Measurements from ENCODE around the gene CAMTA1.
A peak's percentile ranks its signal among the peaks of the same experiment; 100 is the strongest.

Gene CAMTA1

DNA sequence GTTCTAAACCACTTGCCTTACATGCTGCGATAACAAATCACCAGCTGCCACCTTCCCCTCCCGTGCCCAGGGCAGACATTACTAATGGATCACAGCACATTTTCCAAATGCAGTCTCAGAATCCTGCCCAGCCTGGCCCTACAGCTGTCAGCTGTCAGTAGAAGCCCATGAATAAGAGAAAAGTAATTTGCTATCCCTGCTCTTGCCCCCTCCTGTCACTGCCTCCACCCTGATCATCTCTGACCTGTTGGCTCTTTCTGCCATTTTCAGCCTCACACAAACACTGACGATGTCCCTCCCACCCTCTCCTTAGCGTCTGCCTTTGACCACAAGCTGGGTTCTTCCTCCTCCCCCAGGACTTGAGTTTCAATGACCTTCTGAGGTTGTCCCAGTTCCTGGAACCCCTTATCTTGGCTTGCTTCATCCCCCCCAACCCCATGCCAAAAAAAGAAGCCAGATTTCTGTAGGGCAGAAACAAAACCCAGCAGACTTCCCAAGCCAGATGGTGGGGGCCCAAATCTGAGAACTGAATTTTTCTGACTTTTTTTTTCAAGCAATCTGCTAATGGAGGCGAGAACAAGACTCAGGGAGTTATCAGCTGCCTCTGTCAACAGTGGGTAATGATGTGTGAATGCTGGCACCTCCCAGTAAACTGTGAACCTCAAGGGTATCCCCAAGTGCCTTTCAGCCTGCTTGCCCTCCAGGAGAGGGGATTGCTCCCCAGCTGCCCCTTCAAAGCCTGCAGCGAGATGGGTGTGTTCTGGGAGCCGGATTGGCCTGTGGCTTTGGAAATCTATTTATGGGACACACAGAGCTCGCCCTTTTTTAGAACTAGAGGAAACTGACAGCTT lies 769.4 kb downstream of the CAMTA1 start:
- DNase-seq, result peak in 1 of 5 experiments; percentile 28

DNA sequence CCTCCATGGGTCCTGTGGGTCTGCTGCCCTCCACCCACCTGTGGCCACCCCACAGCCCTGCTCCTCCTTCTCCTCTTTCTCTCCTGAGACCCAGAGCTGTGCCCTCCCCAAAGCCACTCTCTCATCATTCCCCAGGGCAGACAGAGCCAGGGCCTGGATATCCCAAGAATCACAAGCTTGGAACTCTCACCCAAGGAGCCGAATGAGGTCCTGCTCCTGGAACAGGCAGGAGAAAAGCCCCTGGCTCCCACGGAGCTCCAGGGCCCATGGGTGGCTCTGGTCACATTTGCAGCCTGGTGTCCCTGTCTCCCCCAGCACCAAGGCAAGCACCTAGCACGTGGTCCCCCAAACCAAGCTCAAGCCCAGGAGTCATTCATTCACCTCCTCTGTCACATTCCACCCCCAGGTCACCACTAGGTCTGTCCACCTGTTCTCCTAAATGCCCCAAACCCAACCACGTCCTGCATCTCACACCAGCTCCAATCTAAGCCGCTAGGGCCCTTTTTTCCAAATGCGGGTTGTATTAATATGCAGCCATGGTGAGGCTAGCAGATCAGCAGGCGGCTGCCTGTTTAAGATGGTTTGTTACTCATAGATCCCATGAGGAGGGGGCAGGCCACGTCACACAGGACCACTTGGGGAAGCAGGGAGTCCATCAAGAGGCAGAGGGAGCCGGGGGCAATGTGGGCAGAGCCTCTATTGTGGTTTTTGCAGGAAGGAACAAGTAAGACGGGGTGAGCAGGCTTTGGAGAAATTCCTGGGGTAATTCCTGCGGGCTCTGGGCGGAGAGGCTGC lies 770.3 kb downstream of the CAMTA1 start:
- no peak for DNase-seq

GRCh38 chr1:7557301-7557891 lies 772.1 kb downstream of the CAMTA1 start:
- no peak for DNase-seq

- no peak for DNase-seq
Observed at GRCh38 chr1:7558041-7558461, 772.8 kb downstream of the CAMTA1 start.

- no peak for DNase-seq
Observed at GRCh38 chr1:7558481-7558880, 773.2 kb downstream of the CAMTA1 start.

GRCh38 chr1:7558921-7559869 lies 773.9 kb downstream of the CAMTA1 start:
- DNase-seq, result no peak

DNA sequence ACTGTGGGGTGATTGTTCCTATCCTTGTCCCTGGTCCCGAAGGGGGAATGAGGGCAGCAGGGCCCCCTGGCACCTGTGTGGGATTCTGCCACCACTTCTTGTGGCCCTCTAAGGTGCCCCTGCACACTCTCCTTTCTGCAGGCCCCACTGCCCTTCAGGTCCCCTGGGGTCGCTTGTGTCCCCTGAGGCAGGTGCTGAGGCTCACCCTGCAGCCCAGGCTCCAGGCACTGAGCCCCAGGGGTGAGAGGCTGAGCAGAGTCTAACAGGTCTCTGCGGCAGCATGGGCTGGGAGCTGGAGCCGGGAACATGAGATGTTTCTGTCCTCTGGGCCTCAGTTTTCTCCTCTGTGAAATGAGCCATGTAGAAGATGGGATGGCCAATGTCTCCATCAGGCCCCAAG lies 774.9 kb downstream of the CAMTA1 start:
- no peak for DNase-seq

GRCh38 chr1:7560601-7561181 lies 775.4 kb downstream of the CAMTA1 start:
- DNase-seq, result no peak

DNA sequence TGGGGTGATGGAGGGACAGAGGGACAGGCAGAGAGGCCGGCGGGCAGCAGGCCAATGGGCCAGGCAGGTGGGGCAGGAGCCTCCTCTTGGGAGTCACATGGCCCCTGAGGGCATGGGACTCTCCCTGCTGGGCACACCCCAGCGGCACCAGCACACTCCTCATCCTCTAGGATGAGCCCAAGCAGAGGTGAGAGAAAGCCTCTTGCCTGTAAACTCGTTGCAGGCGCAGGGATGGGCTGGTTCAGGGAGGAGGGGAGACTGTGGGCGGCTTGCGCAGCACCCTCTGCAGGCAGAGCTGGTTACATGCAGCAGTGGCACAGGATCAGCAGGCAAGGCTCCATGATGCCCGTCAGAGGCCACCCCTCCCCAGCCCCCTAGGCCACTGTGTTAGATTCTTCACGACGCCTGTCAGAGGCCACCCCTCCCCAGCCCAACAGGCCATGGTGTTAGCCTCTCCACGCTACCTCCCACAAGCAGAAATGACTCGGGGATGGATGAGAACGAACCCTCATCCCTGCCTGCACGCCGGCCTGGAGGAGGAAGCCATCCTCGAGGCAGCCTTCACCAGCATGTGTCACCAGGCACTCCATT lies 776.2 kb downstream of the CAMTA1 start:
- peak in 1 of 5 experiments; percentile 22 for DNase-seq

DNA sequence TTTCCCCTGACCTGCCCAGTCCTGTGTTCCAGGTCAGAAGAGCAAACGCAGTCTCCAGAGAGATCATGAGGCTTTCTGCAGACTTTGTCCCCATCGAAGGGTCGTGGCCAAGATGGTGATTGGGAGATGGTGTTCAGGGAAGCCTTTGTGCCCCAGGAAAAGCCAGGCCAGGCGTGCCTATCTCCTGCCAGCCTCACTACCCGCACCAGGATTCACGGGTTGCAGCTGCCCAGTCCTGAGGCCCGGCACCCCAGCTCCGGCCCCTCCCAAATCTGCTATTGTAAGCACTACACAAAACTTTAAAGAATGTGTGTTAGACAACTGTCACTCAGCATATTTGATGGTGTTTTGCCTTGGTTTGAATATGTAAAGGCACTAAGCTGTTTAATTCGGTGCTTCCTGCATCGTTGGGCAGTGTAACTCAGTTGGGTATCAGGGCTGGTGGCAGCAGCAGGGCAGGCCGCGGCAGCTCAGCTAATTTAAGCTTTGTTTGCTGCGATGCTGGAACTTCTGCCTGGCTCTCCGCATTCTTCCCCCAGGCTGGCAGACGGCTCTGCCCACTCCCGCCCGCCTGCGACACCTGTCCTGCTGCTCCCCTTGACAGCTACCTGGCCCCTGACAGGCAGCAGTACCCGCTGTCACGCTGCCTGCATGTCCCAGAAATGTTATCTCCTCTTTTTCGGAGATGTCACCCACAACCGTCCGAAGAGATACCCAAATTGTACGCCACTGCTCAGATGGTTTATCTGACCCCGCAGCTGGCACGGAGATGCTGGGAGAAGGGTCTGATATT lies 776.9 kb downstream of the CAMTA1 start:
- DNase-seq, result no peak

- no peak for DNase-seq
Observed at GRCh38 chr1:7562729-7563605, 777.7 kb downstream of the CAMTA1 start.

DNA sequence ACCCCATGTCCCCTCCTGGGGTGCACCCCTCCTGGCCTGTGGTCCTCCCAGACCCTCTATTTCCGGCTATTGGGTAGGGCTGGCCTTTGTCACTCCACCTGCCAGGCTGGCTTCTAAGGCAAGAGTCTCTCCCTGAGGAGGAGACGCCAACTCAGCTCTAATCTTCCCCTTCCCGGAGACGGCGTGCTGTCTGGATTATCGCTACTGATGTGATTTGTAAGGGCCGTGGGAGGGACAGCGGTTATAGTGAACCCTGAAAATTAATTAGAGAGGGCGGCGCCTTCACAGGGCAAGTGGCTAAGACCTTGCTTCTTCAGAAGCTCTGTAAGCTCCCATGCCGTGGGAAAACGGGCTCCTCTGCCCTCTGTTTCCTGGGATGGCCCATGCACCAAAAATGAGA lies 778.9 kb downstream of the CAMTA1 start:
- no peak for DNase-seq

- DNase-seq, result no peak
Observed at GRCh38 chr1:7565099-7565750, 780.0 kb downstream of the CAMTA1 start.

- no peak for DNase-seq
Observed at GRCh38 chr1:7566417-7567375, 781.4 kb downstream of the CAMTA1 start.

DNA sequence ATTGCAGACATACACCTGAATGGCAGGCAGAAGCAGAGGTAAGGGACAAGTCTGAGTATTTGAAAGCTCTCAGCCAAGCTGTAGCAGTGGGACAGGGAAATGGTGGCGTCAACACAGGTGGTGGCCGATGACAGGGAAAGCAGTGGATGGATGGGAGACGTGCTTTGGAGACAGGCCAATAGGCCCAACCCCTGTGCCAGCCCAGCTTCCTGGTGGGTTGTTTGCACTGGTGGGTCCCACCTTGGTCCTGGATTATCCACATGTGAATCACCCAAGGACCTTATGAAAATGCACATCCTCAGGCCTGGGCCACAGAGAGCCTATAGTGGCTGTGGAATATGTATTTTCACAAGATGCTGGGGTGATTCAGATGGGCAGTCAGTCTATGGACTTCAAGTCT lies 782.1 kb downstream of the CAMTA1 start:
- DNase-seq, result no peak

DNA sequence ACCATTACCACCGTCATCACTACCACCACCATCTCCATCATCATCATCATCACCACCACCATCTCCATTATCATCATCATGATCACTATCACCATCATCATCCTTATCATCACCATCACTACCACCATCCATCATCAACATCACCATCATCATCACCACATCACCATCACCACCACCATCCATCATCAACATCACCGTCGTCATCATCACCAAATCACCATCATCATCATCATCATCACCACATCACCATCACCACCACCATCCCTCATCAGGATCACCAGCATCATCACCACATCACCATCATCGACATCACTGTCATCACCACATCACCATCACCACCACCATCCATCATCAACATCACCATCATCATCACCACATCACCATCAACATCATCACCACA lies 782.8 kb downstream of the CAMTA1 start:
- no peak for DNase-seq

- no peak for DNase-seq
Observed at GRCh38 chr1:7568901-7569524, 783.8 kb downstream of the CAMTA1 start.

All from T-helper 2 cell (primary cell).